GM10248 (cell line): ENCODE measurements around the gene UNC93A.

Experiments used
- CTCF ChIA-PET: fragments of 300-600 bp; sonication (Branson Sonifier 250); formaldehyde crosslinking; extraction: SDS; loops from one replicate; lab custom pipeline; 2021; ENCODE audit warnings: antibody characterized with exemption; lab: Yijun Ruan, JAX
- POLR2A ChIA-PET: fragments of 350-650 bp; sonication (Branson Sonifier 250); formaldehyde crosslinking; extraction: SDS; loops from one replicate; lab custom pipeline; 2020; ENCODE audit warnings: antibody characterized with exemption; lab: Yijun Ruan, JAX
- DNase-seq: peaks from one replicate; pipeline ENCODE4 v3.0.0; 2012; ENCODE audit errors: extremely low spot score
- CTCF ChIP-seq: IDR thresholded peaks from 2 replicates; pipeline ENCODE4 v1.5.1; 2012; ENCODE audit warnings: mild to moderate bottlenecking, low read depth; ENCODE audit errors: extremely low read depth, missing control alignments, control extremely low read depth

The UNC93A gene

GRCh38 chr6:167267921-167268401 is 23.2 kb upstream of the UNC93A start:
- CTCF ChIA-PET: no interaction called here
- POLR2A ChIA-PET: no interaction called here
- DNase-seq: no peak
- no peak for TF ChIP-seq CTCF

GRCh38 chr6:167268683-167269280 is 22.3 kb upstream of the UNC93A start:
- CTCF ChIA-PET: interaction anchor here (1.0 kb wide), 1 partner anchor 494 kb away, joined by 4 read pairs; no protein-coding TSS in a partner anchor
- DNase-seq: no peak
- no peak for TF ChIP-seq CTCF
- POLR2A ChIA-PET: no interaction called here

GRCh38 chr6:167270499-167271311 is 20.4 kb upstream of the UNC93A start:
- DNase-seq: no peak
- POLR2A ChIA-PET: no interaction called here
- TF ChIP-seq CTCF: no peak
- CTCF ChIA-PET: interaction anchor here (1.6 kb wide), 1 partner anchor 29 kb away, joined by 3 read pairs; no protein-coding TSS in a partner anchor

GRCh38 chr6:167272151-167272550 is 19.0 kb upstream of the UNC93A start:
- TF ChIP-seq CTCF: no peak
- CTCF ChIA-PET: interaction anchor here (1.2 to 1.6 kb wide), 2 partner anchors 27 to 497 kb away, joined by 3 read pairs; no protein-coding TSS in a partner anchor
- POLR2A ChIA-PET: no interaction called here
- no peak for DNase-seq

- TF ChIP-seq CTCF: no peak
- DNase-seq: no peak
- CTCF ChIA-PET: interaction anchor here (1.2 to 1.6 kb wide), 2 partner anchors 27 to 498 kb away, joined by 3 read pairs; no protein-coding TSS in a partner anchor
- POLR2A ChIA-PET: no interaction called here
Measured at GRCh38 chr6:167272696-167273379, 18.3 kb upstream of the UNC93A start.

GRCh38 chr6:167274270-167274669 is 16.8 kb upstream of the UNC93A start:
- POLR2A ChIA-PET: no interaction called here
- TF ChIP-seq CTCF: no peak
- no peak for DNase-seq
- CTCF ChIA-PET: interaction anchor here (1.4 kb wide), 1 partner anchor 499 kb away, joined by 5 read pairs; no protein-coding TSS in a partner anchor
